ACC112 (cell line): Measurements from ENCODE around the gene VDAC1.
A peak's percentile ranks its signal among the peaks of the same experiment; 100 is the strongest.
"Not testable (repeated sequence)": the region's sequence is repeated elsewhere in the genome, so short reads cannot be mapped to it uniquely, and the experiment has no call there.

Source experiments
- H2AFZ ChIP-seq: fragments of 200-600 bp; sonication (generic); one replicate; pipeline ENCODE4 v1.6.0; 2017; ENCODE audit warnings: antibody characterized with exemption, low read length; ENCODE audit not compliant: unreplicated experiment
- H3K27ac ChIP-seq: fragments of 200-600 bp; sonication (generic); 2 replicates; pipeline ENCODE4 v1.5.1; 2014; ENCODE audit warnings: low read depth, mild to moderate bottlenecking, antibody characterized with exemption, low read length, moderate library complexity
- H3K27me3 ChIP-seq: fragments of 200-600 bp; sonication (generic); 2 replicates; pipeline ENCODE4 v1.6.1; 2014; ENCODE audit warnings: mild to moderate bottlenecking, antibody characterized with exemption, low read length, moderate library complexity, mixed read lengths; ENCODE audit not compliant: insufficient read depth
- H3K36me3 ChIP-seq: fragments of 200-600 bp; sonication (generic); 2 replicates; pipeline ENCODE4 v1.6.1; 2016; ENCODE audit warnings: mild to moderate bottlenecking, antibody characterized with exemption, low read length, moderate library complexity, mixed read lengths; ENCODE audit not compliant: insufficient read depth
- H3K4me1 ChIP-seq: fragments of 200-600 bp; sonication (generic); one replicate; pipeline ENCODE4 v1.6.1; 2016; ENCODE audit warnings: low read length, mixed read lengths; ENCODE audit not compliant: insufficient read depth, unreplicated experiment, control insufficient read depth
- H3K4me3 ChIP-seq: fragments of 200-600 bp; sonication (generic); 2 replicates; pipeline ENCODE4 v1.5.1; 2014; ENCODE audit warnings: mild to moderate bottlenecking, low read depth, low read length
- H3K79me2 ChIP-seq: fragments of 200-600 bp; sonication (generic); one replicate; pipeline ENCODE4 v1.6.0; 2016; ENCODE audit warnings: low read length; ENCODE audit not compliant: control insufficient read depth, unreplicated experiment, insufficient read depth

The VDAC1 gene

DNA sequence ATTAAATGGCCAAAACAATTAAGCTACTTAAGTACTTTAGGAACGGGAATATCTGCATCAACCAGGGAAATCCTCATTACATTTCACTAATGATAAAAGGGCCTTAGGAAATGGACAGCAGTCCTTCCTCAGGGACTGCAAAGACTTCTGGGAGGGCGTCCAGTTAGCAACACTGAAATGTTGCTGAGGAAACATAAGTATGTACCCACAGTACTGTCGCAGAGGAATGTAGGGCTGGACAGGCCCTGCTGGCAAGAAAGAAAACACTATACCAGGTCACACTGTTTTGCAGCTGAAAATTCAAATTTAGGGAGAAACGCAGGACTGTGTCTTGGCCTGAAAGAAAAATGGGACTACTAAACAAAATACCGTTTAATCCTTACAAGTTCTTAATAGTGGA is 37.7 kb downstream of the VDAC1 start:
- Histone ChIP-seq H3K27me3 (no peaks in the 10 kb centered on the region), H3K4me1 (peaks cover 38% of the 10 kb centered on the region), H2AFZ (no peak overlapping the region), H3K27ac (peak overlapping the region; percentile 77), H3K79me2 (peaks cover 58% of the 10 kb centered on the region), H3K4me3 (peak overlapping the region; percentile 92), H3K36me3 (peaks cover 21% of the 10 kb centered on the region)

- H3K79me2 ChIP-seq: peaks cover 64% of the 10 kb centered on the region
Measured at GRCh38 chr5:133966090-133966489, 38.7 kb downstream of the VDAC1 start.

GRCh38 chr5:133963493-133964128 is 41.2 kb downstream of the VDAC1 start:
- Histone ChIP-seq H3K27ac (peak overlapping the region; percentile 50), H3K4me1 (peaks cover 27% of the 10 kb centered on the region), H2AFZ (no peak overlapping the region), H3K27me3 (no peaks in the 10 kb centered on the region), H3K79me2 (peaks cover 77% of the 10 kb centered on the region), H3K4me3 (no peak overlapping the region), H3K36me3 (peaks cover 25% of the 10 kb centered on the region)

More at GRCh38 chr5:133966090-133966489, 38.7 kb downstream of the VDAC1 start:
- Histone ChIP-seq H3K27me3 (no peaks in the 10 kb centered on the region), H2AFZ (no peak overlapping the region), H3K4me1 (peaks cover 40% of the 10 kb centered on the region), H3K36me3 (peaks cover 21% of the 10 kb centered on the region), H3K27ac (no peak overlapping the region), H3K4me3 (no peak overlapping the region)

DNA sequence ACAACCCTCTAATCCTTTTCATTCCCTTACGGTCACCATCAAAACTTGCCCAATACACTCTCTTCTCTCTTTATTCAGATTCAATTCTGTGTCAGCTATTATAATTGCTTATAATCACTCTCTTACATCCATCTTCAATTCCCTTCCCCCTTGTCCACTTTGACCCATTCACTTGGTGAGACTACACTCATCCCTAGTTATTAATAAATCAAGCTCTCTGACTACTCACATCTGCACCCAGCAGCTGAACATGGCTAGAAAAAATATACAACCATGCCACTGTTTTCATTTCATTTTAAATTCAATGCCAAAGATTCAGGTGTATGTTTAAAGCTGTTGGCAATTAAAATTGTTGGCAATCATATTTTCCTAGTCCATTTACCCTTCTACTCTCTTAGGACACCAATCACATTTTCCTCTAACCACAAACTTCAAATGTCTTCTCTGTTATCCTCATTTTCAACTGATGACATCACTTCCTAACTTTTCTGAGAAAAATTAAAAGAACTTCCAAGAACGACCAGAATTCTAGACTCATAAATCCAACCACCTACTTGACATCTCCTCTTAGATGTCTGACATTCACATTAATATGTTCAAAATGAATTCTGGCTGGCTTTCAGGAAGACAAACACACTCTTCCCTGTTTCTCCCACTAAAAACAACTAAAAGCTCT is 41.8 kb downstream of the VDAC1 start:
- peak overlapping the region; percentile 50 for H3K27ac ChIP-seq
- no peak overlapping the region for H3K4me3 ChIP-seq
- H3K36me3 ChIP-seq: peaks cover 26% of the 10 kb centered on the region
- no peak overlapping the region for H2AFZ ChIP-seq
- peaks cover 27% of the 10 kb centered on the region for H3K4me1 ChIP-seq
- peaks cover 75% of the 10 kb centered on the region for H3K79me2 ChIP-seq
- no peaks in the 10 kb centered on the region for H3K27me3 ChIP-seq

DNA sequence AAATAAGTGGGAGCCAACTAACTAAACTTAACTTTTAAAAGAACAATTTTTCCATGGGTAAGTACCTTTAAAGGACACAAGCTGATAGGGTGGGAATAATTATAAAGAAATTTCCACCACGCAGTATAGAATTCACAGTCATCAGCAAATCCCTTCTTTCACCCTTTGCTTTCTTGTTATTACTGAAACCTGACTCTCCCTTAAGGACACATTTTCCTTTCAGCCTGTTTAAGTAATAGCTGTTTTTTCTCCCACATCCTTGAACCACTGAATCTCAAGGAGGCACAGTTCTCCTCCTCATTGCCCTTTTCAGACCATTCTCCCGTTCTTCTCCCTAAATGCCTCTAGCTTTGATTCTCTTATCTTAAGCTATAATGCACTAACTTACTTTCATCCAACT is 42.6 kb downstream of the VDAC1 start:
- peaks cover 29% of the 10 kb centered on the region for H3K36me3 ChIP-seq
- peak overlapping the region; percentile 50 for H3K27ac ChIP-seq
- peaks cover 67% of the 10 kb centered on the region for H3K79me2 ChIP-seq
- H3K4me3 ChIP-seq: no peak overlapping the region
- peaks cover 25% of the 10 kb centered on the region for H3K4me1 ChIP-seq
- no peaks in the 10 kb centered on the region for H3K27me3 ChIP-seq
- H2AFZ ChIP-seq: no peak overlapping the region

GRCh38 chr5:133959643-133960042 is 45.1 kb downstream of the VDAC1 start:
- Histone ChIP-seq H3K27me3 (no peaks in the 10 kb centered on the region), H3K4me1 (peaks cover 14% of the 10 kb centered on the region), H2AFZ (no peak overlapping the region), H3K27ac (no peak overlapping the region), H3K4me3 (no peak overlapping the region), H3K79me2 (peaks cover 42% of the 10 kb centered on the region), H3K36me3 (peaks cover 28% of the 10 kb centered on the region)

GRCh38 chr5:133957591-133957990 is 47.2 kb downstream of the VDAC1 start:
- H3K79me2 ChIP-seq: peaks cover 23% of the 10 kb centered on the region
- no peak overlapping the region for H2AFZ ChIP-seq
- H3K4me1 ChIP-seq: peaks cover 18% of the 10 kb centered on the region
- peaks cover 14% of the 10 kb centered on the region for H3K36me3 ChIP-seq
- H3K27ac ChIP-seq: no peak overlapping the region
- H3K4me3 ChIP-seq: no peak overlapping the region
- no peaks in the 10 kb centered on the region for H3K27me3 ChIP-seq

- no peak overlapping the region for H2AFZ ChIP-seq
- peaks cover 14% of the 10 kb centered on the region for H3K36me3 ChIP-seq
- no peak overlapping the region for H3K27ac ChIP-seq
- H3K4me3 ChIP-seq: no peak overlapping the region
- no peaks in the 10 kb centered on the region for H3K27me3 ChIP-seq
- peaks cover 17% of the 10 kb centered on the region for H3K4me1 ChIP-seq
- H3K79me2 ChIP-seq: peaks cover 18% of the 10 kb centered on the region
Measured at GRCh38 chr5:133957080-133957479, 47.7 kb downstream of the VDAC1 start.

DNA sequence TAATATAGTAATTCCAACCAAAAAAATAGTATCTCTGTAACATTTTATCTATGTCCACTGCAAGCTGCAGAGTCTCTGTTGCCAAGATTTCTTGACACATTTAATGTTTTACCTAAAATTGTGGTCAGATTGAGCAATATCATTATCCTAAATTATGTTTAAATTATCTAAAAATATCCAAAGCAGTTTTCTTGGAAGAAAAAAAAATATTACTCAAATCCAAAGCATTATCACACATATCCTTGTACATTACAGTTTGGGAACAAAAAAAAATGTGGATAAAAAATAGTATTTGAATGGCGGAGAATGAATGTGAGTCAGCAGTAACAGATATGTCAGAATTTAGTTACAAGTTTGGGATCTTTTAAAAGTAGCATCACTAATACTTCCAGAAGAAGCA is 48.6 kb downstream of the VDAC1 start:
- H3K36me3 ChIP-seq: peaks cover 14% of the 10 kb centered on the region

DNA sequence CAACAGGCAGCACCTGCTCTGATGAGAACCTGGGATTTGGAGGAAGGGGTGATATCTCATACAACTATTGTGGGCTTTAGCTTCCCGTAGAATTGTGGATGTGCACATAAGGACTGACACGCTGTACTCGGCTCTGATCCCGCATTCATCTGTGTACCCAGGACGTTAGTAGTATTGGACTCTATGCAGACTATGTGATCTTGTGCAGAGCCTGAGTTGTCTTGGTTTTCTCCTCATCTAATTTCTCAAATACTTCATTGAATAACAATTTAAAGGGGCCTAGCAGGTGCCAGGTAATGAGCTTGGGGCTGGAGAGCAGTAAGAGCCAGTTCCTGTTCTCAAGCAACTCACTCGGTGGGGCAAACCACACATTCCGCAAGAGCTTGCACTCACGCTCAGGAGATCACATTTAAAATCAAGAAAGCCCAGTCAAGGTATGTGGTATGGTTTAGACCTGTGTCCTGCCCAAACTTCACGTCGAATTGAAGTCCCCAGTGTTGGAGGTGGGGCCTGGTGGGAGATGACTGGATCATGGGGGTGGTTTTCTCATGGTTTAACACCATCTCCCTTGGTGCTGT is 51.1 kb downstream of the VDAC1 start:
- peaks cover 10% of the 10 kb centered on the region for H3K36me3 ChIP-seq
- H3K4me3 ChIP-seq: no peak overlapping the region
- H2AFZ ChIP-seq: peak overlapping the region; percentile 8
- H3K27ac ChIP-seq: peak overlapping the region; percentile 66
- H3K79me2 ChIP-seq: no peaks in the 10 kb centered on the region
- H3K27me3 ChIP-seq: no peaks in the 10 kb centered on the region
- peaks cover 16% of the 10 kb centered on the region for H3K4me1 ChIP-seq

More for the DNA sequence above, 48.6 kb downstream of the VDAC1 start:
- peaks cover 16% of the 10 kb centered on the region for H3K4me1 ChIP-seq
- not testable (repeated sequence) for H3K27me3 ChIP-seq, H3K4me3 ChIP-seq, H3K27ac ChIP-seq, H2AFZ ChIP-seq
- H3K79me2 ChIP-seq: peaks cover 12% of the 10 kb centered on the region
